Effector memory CD4-positive, alpha-beta T cell (primary cell): ENCODE measurements around the gene SPRYD3.
"Not testable (repeated sequence)": the region's sequence is repeated elsewhere in the genome, so short reads cannot be mapped to it uniquely, and the experiment has no call there.

Experiments used
- DNase-seq, 3 donors: peaks; one replicate each; pipeline ENCODE4 v3.0.0-alpha.2; 2020
- H3K27ac ChIP-seq: 2 replicates; pipeline ENCODE4 v1.7.0; 2013; ENCODE audit warnings: mild to moderate bottlenecking, low read length, moderate library complexity; ENCODE audit not compliant: insufficient read depth, poor library complexity, severe bottlenecking
- H3K27me3 ChIP-seq: replicated peaks from 2 replicates; pipeline ENCODE4 v1.7.0; 2013; ENCODE audit warnings: mild to moderate bottlenecking, low read length; ENCODE audit not compliant: insufficient read depth, control insufficient read depth, poor library complexity, severe bottlenecking
- H3K36me3 ChIP-seq: 2 replicates; pipeline ENCODE4 v1.7.0; 2013; ENCODE audit warnings: mild to moderate bottlenecking, low read length, moderate library complexity; ENCODE audit not compliant: control insufficient read depth, insufficient read depth
- H3K4me1 ChIP-seq: 2 replicates; pipeline ENCODE4 v1.7.0; 2013; ENCODE audit warnings: low read length, mild to moderate bottlenecking; ENCODE audit not compliant: control insufficient read depth, insufficient read depth, poor library complexity, severe bottlenecking
- H3K4me3 ChIP-seq: 2 replicates; pipeline ENCODE4 v1.7.0; 2013; ENCODE audit warnings: low read length, low read depth, mild to moderate bottlenecking; ENCODE audit not compliant: insufficient read depth, poor library complexity, severe bottlenecking
- H3K9me3 ChIP-seq: 2 replicates; pipeline ENCODE4 v1.7.0; 2013; ENCODE audit warnings: mild to moderate bottlenecking, low read length, moderate library complexity; ENCODE audit not compliant: control insufficient read depth

SPRYD3 gene

GRCh38 chr12:53115112-53115890 is 36.1 kb upstream of the SPRYD3 start:
- Histone ChIP-seq H3K36me3 (no peaks in the 10 kb centered on the region), H3K27ac (no peak overlapping the region), H3K9me3 (no peaks in the 10 kb centered on the region), H3K4me3 (no peak overlapping the region), H3K4me1 (no peaks in the 10 kb centered on the region), H3K27me3 (no peaks in the 10 kb centered on the region)
- no peak for DNase-seq

GRCh38 chr12:53113951-53114350 is 34.8 kb upstream of the SPRYD3 start:
- no peak overlapping the region for H3K4me3 ChIP-seq
- H3K36me3 ChIP-seq, result no peaks in the 10 kb centered on the region
- no peaks in the 10 kb centered on the region for H3K9me3 ChIP-seq
- no peaks in the 10 kb centered on the region for H3K4me1 ChIP-seq
- H3K27me3 ChIP-seq, result no peaks in the 10 kb centered on the region
- DNase-seq, result no peak
- no peak overlapping the region for H3K27ac ChIP-seq

- Histone ChIP-seq H3K4me1 (no peaks in the 10 kb centered on the region), H3K36me3 (no peaks in the 10 kb centered on the region), H3K9me3 (no peaks in the 10 kb centered on the region), H3K27me3 (no peaks in the 10 kb centered on the region), H3K4me3 (no peak overlapping the region), H3K27ac (no peak overlapping the region)
- DNase-seq, result no peak
Measured at GRCh38 chr12:53113136-53113705, 34.0 kb upstream of the SPRYD3 start.

DNA sequence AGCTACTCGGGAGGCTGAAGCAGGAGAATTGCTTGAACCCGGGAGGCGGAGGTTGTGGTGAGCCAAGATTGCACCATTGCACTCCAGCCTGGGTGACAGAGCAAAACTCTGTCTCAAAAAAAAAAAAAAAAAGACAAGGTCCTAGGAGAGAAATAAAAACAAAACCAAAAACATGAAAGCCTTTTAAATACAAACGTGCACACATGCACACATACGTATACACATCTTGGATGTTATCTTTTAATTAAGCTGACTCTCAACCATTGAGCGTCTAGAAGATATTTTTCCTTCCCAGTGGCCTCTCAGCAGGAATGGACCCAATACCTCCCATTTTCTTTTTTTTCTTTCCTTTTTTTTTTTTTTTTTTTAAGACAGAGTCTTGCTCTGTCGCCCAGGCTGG is 33.2 kb upstream of the SPRYD3 start:
- DNase-seq, H3K27ac ChIP-seq, H3K36me3 ChIP-seq, H3K4me1 ChIP-seq, H3K27me3 ChIP-seq, H3K4me3 ChIP-seq, H3K9me3 ChIP-seq: not testable (repeated sequence)

GRCh38 chr12:53107122-53107521 is 27.9 kb upstream of the SPRYD3 start:
- no peaks in the 10 kb centered on the region for H3K36me3 ChIP-seq
- no peak for DNase-seq
- no peaks in the 10 kb centered on the region for H3K9me3 ChIP-seq
- H3K4me3 ChIP-seq, result no peak overlapping the region
- H3K27me3 ChIP-seq, result no peaks in the 10 kb centered on the region
- H3K27ac ChIP-seq, result no peak overlapping the region
- peaks cover 23% of the 10 kb centered on the region for H3K4me1 ChIP-seq

DNA sequence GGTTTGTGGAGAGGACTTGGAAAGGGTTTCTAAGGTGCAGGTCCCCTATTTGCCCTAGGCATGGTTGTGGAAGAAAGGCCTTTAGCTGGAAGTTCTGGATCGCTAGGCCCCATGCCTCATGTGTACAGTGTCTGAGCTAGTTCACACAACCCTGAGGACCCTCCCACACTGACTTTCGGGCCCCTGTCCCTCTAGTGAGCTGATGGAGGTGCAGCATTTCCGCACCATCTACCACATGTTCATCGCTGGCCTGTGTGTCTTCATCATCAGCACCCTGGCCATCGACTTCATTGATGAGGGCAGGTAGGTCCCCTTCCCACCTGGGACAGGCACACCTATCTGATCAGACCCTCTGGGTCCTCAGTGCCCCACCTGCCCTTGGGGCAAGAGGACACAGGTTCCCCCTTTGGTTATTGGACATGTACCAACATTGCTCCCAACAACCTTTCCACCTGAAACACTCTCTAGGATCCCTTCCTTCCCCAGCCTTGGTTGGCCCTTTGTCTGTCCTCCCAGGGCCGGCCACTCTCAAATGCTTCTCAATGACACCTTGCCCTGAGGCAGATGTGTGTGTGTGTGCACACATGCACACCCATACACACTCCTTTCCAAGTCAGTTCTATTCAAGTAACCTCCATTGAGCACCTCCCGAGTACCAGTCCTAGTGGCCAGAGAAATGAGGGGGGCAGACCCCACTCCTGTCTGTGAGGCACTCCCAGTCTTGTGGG is 26.7 kb upstream of the SPRYD3 start:
- no peak for DNase-seq
- no peaks in the 10 kb centered on the region for H3K27me3 ChIP-seq
- H3K9me3 ChIP-seq, result no peaks in the 10 kb centered on the region
- no peak overlapping the region for H3K4me3 ChIP-seq
- H3K36me3 ChIP-seq, result no peaks in the 10 kb centered on the region
- H3K4me1 ChIP-seq, result peaks cover 26% of the 10 kb centered on the region
- no peak overlapping the region for H3K27ac ChIP-seq

DNA sequence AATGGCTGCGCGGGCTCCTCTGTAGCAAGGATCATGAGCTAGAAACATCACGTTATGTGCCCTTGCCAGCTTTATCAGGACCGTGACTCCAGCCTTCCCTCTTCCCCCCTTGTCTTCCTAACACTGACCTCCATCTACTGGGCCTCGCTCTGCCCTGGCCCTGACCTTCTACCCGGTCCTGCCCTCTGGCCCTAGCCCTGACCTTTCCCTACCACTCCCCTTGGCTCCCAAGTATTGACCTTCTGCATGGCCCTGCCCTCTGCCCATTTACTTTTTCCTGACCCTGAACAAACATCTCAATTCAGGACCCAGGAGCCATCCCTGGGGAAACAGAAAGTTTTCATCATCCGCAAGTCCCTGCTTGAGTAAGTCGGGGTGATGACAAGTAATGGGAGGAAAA is 26.1 kb upstream of the SPRYD3 start:
- no peaks in the 10 kb centered on the region for H3K9me3 ChIP-seq
- no peak overlapping the region for H3K4me3 ChIP-seq
- no peaks in the 10 kb centered on the region for H3K27me3 ChIP-seq
- no peak for DNase-seq
- H3K27ac ChIP-seq, result no peak overlapping the region
- peaks cover 26% of the 10 kb centered on the region for H3K4me1 ChIP-seq
- no peaks in the 10 kb centered on the region for H3K36me3 ChIP-seq

DNA sequence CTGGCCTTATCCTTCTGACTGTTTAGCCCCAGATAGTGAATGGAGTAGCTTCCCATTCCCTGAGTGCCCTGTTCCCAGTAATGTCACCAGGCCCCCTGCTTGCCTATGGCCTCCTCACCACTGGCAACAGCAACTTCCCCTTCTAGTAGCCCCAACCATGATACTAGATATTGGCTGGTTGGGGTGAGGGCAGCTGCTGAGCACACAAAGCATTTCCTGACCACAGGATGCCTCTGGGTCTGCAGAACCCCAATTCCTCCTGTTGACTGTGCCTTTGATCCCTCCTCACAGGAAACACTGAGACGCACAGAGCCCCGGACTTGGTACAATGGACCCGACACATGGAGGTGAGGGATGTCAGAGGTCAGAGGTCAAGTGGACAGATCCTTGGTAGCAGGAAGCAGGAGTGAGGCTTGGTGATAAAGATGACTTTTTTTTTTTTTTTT is 24.7 kb upstream of the SPRYD3 start:
- H3K4me3 ChIP-seq, result no peak overlapping the region
- H3K27ac ChIP-seq, result peak overlapping the region; percentile 3

DNA sequence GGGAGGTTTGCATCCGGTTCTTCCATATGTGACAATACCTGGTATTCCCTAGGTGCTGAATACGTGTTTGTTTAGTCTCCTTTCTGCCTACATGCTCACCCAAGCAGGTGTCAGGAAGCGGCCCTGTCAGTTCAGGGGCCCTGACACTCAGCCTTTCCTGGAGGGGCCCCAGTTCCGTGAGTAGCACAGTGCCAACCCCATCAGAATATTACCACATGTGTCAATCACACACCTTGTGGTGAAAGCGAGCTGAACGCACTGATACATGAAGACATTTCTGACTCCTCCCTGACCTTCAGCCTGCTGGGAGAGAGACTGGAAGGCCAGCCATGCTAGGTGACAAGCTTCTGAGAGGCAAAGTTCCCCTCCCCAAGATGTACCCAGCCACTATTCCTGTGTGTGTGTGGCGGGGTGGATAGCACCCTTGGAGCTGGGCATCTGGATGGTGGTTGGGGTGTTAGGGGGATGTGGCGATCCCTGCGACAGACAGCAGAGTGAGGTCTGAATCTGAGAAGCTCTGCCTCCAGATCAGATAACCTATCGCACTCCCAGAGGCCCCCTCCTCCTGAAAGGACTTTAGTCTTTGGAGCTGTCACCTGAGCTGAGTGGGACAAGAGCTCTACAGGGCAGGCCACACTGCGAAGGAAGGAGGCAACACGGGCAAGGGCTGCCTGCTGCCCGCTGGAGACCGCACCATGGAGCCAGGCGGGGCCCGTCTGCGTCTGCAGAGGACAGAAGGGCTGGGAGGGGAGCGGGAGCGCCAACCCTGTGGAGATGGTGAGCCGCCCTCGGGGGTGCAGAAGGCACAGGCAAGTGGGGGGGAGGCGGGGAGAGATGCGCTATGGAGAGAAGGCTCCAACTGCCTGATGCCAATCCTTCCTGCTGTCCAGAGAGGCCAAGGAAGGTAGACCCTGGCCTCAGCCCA is 24.0 kb upstream of the SPRYD3 start, which contains the start of gene SOAT2:
SOAT2 (plus strand) TSS at position 604 of the 925 bp plus-strand sequence; CDS start at position 696, 92 bp downstream.
- H3K27ac ChIP-seq, result peak within 1 kb of the TSS; percentile 3
- no peaks in the 10 kb centered on the region for H3K27me3 ChIP-seq
- peak in 2 of 3 donors; percentile 18 to 25 for DNase-seq
- H3K4me1 ChIP-seq, result peaks cover 39% of the 10 kb centered on the region
- H3K36me3 ChIP-seq, result no peaks in the 10 kb centered on the region
- no peak within 1 kb of the TSS for H3K4me3 ChIP-seq
- no peaks in the 10 kb centered on the region for H3K9me3 ChIP-seq

More for the DNA sequence above, 24.7 kb upstream of the SPRYD3 start:
- DNase-seq, result no peak
- Histone ChIP-seq H3K9me3 (no peaks in the 10 kb centered on the region), H3K4me1 (peaks cover 32% of the 10 kb centered on the region), H3K27me3 (no peaks in the 10 kb centered on the region), H3K36me3 (no peaks in the 10 kb centered on the region)
